ENCODE measurements around the gene STON1. TPM values are rescaled to one million over a fixed set of nuclear protein-coding genes. Genes with fewer than 3 reads are reported as not detected.
"Not testable (repeated sequence)": the region's sequence is repeated elsewhere in the genome, so short reads cannot be mapped to it uniquely, and the experiment has no call there.

Gene STON1
- total and polyA plus RNA-seq, 2 of the 4 experiments (the other 2 are of a cell fraction), result 4.0 to 5.7 TPM

DNA sequence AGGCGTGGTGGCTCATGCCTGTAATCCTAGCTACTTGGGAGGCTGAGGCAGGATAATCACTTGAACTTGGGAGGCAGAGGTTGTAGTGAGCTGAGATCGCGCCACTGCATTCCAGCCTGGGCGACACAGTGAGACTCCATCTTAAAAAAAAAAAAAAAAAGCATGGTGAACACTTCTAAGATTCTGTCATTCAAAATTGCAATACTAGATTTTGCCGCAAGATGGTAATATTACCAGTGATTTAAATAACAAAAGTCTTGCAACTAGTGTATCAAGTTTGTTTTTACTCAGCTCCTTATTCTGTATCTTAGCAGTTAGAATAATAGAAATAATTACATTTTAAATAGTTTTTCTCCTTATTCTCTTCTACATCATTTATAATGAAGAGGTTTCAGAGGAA, 92.7 kb downstream of the STON1 start:
- BruUV-seq (replicated peaks); H3K56ac ChIP-seq (ENCODE audit: extremely low read depth, insufficient read depth, low read length); dilution Hi-C loops (cut with HindIII; ENCODE audit: low sequenced_read_pairs, unreplicated experiment); H3K27ac ChIP-seq (ENCODE audit: insufficient read depth, low read length); H3K4me1 ChIP-seq (ENCODE audit: control insufficient read depth, insufficient read depth, low read length); H2AK5ac ChIP-seq (ENCODE audit: low read depth, low read length); H3K23ac ChIP-seq (ENCODE audit: low read depth, low read length); in situ Hi-C loops (cut with MboI; ENCODE audit: low sequenced_read_pairs); H3K9me3 ChIP-seq (ENCODE audit: control insufficient read depth, insufficient read depth, low read length); H2BK5ac ChIP-seq (ENCODE audit: low read depth, low read length, poor library complexity, severe bottlenecking); POLR2A ChIA-PET (ENCODE audit: unreplicated experiment); H2AFZ ChIP-seq (replicated peaks; ENCODE audit: low read length, poor library complexity); H3K36me3 ChIP-seq (ENCODE audit: control insufficient read depth, insufficient read depth, low read length); H3K4me3 ChIP-seq (ENCODE audit: insufficient read depth, low read depth, low read length); H3K9ac ChIP-seq (ENCODE audit: low read depth, low read length); ATAC-seq (ENCODE audit: low read depth); DNase-seq; H3K18ac ChIP-seq (ENCODE audit: low read depth, low read length); H2AK9ac ChIP-seq (replicated peaks; ENCODE audit: low read depth, low read length, poor library complexity); H4K91ac ChIP-seq (ENCODE audit: insufficient read depth, low read depth, low read length); H2BK120ac ChIP-seq (ENCODE audit: low read depth, low read length); H3K9me1 ChIP-seq (ENCODE audit: insufficient read depth, low read length); H2BK15ac ChIP-seq (ENCODE audit: low read depth, low read length); H2BK20ac ChIP-seq (ENCODE audit: low read depth, low read length); H3K4ac ChIP-seq (ENCODE audit: low read depth, low read length); H3K27me3 ChIP-seq (ENCODE audit: control insufficient read depth, insufficient read depth, low read length); H3K14ac ChIP-seq (replicated peaks; ENCODE audit: low read depth, low read length); H3K4me2 ChIP-seq (ENCODE audit: low read depth, low read length); H4K20me1 ChIP-seq (ENCODE audit: insufficient read depth, low read length); H4K8ac ChIP-seq (ENCODE audit: low read depth in 2 of 2, low read length in 2 of 2); H4K5ac ChIP-seq (ENCODE audit: low read depth, low read length); H3K79me1 ChIP-seq (ENCODE audit: low read depth in 1 of 2, low read length in 2 of 2): not testable (repeated sequence)
- TF ChIP-seq RAD21 (IDR thresholded peaks at IDR 0.05; ENCODE audit: low read length), result peak; percentile 28; the same call in 1 of the 2 replicates
- TF ChIP-seq SMC3 (IDR thresholded peaks at IDR 0.05; ENCODE audit: low read depth, low read length), result 0 out of 2 replicates have a peak, but pooled peaks have one; percentile 3
- TF ChIP-seq, protein P1, sequence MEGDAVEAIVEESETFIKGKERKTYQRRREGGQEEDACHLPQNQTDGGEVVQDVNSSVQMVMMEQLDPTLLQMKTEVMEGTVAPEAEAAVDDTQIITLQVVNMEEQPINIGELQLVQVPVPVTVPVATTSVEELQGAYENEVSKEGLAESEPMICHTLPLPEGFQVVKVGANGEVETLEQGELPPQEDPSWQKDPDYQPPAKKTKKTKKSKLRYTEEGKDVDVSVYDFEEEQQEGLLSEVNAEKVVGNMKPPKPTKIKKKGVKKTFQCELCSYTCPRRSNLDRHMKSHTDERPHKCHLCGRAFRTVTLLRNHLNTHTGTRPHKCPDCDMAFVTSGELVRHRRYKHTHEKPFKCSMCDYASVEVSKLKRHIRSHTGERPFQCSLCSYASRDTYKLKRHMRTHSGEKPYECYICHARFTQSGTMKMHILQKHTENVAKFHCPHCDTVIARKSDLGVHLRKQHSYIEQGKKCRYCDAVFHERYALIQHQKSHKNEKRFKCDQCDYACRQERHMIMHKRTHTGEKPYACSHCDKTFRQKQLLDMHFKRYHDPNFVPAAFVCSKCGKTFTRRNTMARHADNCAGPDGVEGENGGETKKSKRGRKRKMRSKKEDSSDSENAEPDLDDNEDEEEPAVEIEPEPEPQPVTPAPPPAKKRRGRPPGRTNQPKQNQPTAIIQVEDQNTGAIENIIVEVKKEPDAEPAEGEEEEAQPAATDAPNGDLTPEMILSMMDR (conservative IDR thresholded peaks at IDR 0.05; ENCODE audit: low read depth, low read length), result peak; percentile 25; the same call in 1 of the 2 replicates
- intact Hi-C loops (cut with micrococcal nuclease), result loop anchor here (1.0 kb wide), 1 partner anchor 9 kb away; no protein-coding TSS in a partner anchor
- CTCF ChIA-PET, result interaction anchor here (0.6 to 0.7 kb wide), 2 partner anchors 238 to 1175 kb away, joined by 4 read pairs; no protein-coding TSS in a partner anchor
- WGBS, 2 experiments (ENCODE audit: extremely low coverage in 2 of 2, insufficient read length in 1 of 2), result no CpG with 5 or more reads among the region's 5 CpGs
